GDM1 (cell line): Measurements from ENCODE around the gene EPAS1.

Experiments used
- DNase-seq: peaks from one replicate; lab custom pipeline; 2025; lab: John Stamatoyannopoulos, UW

The EPAS1 gene

GRCh38 chr2:46303233-46303632 lies 6.0 kb downstream of the EPAS1 start:
- no peak for DNase-seq

DNA sequence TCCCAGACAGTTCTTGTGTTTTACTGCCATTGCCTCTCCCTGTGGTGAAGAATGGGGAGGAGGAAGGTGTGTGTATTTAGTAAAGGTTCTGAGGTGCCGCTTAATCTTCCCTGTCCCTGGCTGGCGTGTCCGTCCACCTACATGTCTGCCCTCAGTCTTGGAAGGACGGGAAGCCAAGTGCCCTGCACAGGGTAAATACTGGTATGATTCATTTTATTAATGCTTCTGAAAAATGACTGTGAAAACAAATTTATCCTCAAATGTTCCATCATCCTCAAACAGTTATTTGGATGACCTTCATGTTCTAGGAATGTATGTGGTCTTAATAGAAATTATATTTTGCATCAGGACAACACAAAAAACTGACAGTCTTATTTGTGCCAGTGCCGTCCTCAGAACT lies 6.6 kb downstream of the EPAS1 start:
- no peak for DNase-seq

DNA sequence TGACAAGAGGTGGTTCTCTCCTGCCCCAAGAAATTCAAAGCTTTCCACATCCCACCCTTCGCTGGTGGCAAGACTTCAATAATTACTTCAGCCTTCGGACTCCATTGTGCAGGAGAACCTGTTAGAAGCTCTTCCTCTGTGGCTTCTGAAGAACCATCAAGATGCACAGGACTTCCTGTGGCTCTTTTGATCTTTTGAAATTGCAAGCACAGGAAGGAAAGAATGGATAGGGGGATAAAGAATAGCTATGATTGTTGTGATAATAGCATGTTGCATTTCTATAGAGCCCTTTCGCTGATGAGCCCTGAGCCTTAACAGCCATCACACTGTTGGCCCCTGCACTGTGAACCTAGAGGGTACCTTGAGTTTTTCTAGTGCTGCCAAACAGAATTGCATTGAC lies 7.4 kb downstream of the EPAS1 start:
- DNase-seq, result no peak

DNA sequence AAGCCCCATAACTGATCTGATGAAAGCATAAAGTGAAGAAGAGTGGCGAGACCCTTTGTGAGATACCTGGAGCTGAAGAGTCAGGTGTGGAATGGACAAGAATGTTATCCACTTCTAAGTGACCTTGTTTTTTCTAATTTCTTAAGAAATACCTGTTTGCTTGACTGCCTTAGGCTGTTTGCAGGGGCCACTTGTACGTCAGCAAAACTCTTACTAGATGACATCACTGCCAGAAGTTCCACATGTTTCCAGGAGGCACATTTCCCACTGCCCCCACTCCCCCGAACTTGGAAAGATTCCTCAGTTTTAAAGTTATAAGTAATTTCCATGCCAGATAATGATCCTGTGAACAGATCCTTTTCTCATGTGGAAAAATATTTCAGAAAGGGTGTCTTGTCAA lies 8.0 kb downstream of the EPAS1 start:
- DNase-seq, result no peak

DNA sequence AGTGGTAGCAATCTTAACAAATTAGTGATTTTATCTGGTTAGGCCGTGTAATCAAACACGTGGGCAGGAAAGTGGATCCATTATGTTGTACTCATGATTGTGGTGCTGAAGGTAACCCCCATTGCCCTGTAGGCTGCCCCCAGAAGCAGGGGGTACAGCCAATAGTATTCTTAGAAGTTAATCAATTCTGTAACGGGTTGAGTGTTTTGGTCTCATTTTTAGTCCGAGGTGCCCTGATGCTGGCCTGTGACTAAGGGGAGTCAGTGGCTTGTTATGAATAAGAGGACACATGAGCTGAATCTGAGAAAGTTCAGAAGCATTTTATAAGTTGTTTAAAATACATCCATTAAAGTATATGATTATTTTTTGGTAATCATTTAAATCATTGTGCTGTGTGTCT lies 8.6 kb downstream of the EPAS1 start:
- no peak for DNase-seq

DNA sequence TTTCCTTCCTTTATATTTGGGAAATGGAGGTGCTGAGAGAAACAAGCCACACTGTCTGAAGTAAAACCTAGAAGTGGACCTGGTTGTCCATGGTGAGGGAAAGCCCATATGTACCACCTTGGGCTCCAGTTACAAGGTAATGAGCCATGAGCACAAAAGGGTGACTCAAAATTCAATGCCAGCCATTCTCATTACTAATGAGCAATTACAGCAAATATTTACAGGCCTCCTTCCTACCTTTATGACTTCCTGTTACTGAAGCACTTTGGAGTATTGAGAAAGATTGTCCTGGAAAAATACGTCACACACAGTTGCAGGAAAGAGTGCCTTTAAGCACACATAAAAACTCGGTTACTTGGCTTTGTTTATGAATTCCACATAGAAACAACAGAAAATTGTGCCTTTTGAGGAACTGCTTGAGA lies 9.1 kb downstream of the EPAS1 start:
- DNase-seq, result no peak

GRCh38 chr2:46306988-46307655 lies 9.9 kb downstream of the EPAS1 start:
- DNase-seq, result no peak

DNA sequence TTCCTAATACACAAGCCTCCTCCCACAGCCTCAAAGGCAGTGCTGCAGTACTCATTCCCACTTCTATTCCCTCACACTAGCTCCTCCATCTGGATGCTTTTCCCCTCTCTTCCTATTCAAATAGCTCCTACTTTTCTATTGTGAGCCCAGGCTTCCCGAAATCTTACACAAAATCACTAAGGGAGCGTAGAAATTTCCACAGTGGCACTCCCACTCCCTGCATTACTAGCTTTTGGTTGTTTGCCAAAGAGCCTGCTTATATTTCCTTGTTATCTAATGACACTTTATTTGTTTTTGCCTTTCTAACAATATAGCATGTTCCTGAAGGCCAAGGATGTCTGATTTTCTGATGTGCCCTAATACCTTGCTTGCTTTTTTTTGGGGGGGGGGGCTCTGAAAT lies 10.9 kb downstream of the EPAS1 start:
- no peak for DNase-seq

- no peak for DNase-seq
Observed at GRCh38 chr2:46308629-46309028, 11.4 kb downstream of the EPAS1 start.

GRCh38 chr2:46309052-46309953 lies 12.1 kb downstream of the EPAS1 start:
- DNase-seq, result no peak

GRCh38 chr2:46310446-46310845 lies 13.2 kb downstream of the EPAS1 start:
- DNase-seq, result no peak

DNA sequence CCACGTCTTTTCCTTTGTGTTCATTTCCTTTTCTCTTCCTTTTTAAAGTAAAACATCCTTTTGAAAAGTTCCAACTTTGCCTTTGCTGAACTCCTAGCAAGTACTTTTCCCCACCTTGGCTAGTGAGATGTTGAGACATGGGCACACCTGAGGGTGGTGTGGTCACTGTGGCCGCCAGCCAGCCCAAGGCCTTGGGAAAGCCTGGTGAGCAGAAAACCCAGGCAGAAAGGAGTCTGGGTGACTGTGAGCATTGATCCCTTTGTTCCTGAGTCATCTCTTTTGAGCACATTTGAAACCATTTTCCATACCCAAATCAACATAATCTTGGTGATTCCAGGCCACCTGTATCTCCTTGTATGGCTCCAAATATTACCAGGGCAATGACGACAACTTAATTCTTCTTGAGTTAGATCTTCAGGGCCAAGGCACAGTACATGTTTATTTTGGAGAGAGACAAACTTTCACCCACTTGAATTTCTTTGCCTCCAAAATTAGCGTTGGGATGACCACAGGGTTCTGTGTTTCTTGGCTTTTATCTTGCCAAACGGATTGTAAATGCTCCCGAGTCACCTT lies 14.5 kb downstream of the EPAS1 start:
- no peak for DNase-seq

- DNase-seq, result no peak
Observed at GRCh38 chr2:46313063-46313462, 15.9 kb downstream of the EPAS1 start.

DNA sequence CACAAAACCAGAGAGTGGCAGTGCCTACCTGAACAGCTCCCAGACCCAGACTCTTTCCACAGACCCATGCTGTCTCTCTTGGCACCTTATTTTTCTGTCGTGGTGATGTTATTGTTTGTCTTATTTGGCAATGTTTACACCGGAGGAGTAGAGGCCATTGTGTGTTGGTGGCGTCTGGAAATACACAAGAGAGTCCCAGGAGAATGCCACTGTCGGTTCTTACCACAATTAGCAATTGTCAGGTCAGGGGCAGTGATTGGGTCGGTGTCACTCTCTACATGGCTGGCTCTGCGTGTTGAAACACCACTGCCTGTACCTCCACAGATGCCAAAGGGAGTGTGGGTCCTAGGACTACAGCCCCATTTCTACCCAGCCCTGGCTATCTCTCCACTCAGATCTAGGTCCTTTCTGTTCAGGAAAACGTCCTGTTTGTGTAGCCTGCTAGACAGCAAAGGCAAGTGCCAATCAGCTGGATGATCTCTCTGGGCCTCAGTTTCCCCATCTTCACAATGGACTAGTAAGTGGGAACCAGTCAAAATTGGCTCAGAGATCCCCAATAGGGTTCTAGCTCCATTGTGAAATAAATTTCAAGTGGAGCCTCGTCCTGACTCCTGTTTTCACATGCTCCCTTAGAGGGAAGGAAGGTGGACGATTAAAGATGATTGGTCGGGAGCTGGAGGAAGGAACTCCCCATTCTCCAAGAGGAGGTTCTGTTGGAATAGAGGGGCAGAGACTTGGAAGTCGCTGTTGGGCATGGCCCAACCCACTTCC lies 17.0 kb downstream of the EPAS1 start:
- DNase-seq, result no peak

GRCh38 chr2:46315103-46315890 lies 18.1 kb downstream of the EPAS1 start:
- DNase-seq, result no peak

DNA sequence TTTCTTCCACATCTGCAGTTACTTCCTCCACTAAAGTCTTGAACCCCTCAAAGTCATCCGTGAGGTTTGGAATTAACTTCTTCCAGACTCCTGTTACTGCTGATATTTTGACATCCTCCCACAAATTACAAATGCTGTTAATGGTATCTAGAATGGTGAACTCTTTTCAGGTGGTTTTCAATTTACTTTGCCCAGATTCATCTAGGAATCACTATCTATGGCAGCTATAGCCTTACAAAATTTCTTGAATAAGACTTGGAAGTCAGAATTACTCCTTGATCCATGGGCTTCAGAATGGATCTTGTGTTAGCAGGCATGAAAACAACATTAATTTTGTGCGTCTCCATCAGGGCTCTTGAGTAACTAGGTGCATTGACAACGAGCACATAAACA lies 19.9 kb downstream of the EPAS1 start:
- no peak for DNase-seq

- no peak for DNase-seq
Observed at GRCh38 chr2:46318579-46319460, 21.6 kb downstream of the EPAS1 start.

DNA sequence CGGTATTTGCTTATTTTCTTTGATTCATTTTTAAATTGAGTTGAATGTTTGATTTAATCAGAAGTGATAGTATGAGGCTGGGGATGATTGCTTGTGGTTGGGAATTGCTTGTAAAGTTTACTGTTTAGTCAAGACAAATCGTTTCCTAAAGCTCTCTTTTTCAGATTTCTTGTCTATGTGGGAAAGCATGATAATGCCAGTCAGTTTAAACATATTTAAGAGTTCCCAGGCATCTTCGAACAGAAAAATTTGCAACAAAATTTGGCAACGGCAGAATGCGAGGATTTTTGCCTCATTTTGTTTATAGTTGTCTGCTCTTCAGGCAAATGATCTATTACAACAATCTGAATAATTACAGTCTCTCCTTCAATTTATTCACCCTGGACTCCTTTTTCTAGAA lies 22.5 kb downstream of the EPAS1 start:
- DNase-seq, result no peak

DNA sequence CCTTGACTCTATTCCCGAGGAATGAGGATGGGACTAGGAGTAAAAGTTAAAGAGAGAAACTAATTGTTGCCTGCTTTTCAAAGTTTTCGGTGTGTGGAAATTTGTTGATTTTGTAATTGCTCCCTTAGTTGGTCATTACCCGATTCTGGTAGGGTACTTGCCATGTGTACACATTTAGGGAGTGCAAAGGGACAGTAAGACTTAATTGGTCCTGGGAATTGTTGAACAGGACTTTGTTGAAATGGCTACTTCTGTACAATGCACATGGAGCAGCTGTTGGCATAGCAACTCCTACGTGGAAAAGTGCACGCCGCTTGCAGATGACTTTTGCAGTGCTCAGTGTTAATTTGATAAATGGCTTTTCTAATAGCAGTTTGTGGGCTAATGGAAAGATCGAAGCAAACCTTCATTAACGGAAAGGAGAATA lies 22.9 kb downstream of the EPAS1 start:
- no peak for DNase-seq

- DNase-seq, result no peak
Observed at GRCh38 chr2:46323730-46324129, 26.5 kb downstream of the EPAS1 start.
